Endometrial microvascular endothelial cells (primary cell): ENCODE results near the gene RSF1. TPM values are rescaled to one million over a fixed set of nuclear protein-coding genes. Genes with fewer than 3 reads are reported as not detected.

ENCODE experiments used
- in situ Hi-C: cut with HindIII; loops from 2 replicates; pipeline ENCODE4 v1.10.0; 2017; ENCODE audit warnings: low sequenced_read_pairs, low pct_unique_long_range_greater_than_20kb; ENCODE audit errors: inconsistent ontology term
- total RNA-seq: library from RNA; depleted of rRNA; stranded (reverse); fragments of >200 nt; gene quantifications from one replicate; pipeline ENCODE4 v1.2.3, GENCODE V29; 2015; ENCODE audit errors: inconsistent ontology term

The RSF1 gene
- total RNA-seq, 1 donor from 2014 or later: 8.5 TPM

- in situ Hi-C loops: no loop called here
Measured at GRCh38 chr11:77815459-77815858, 5.1 kb downstream of the RSF1 start.

GRCh38 chr11:77814848-77815247 lies 5.7 kb downstream of the RSF1 start:
- in situ Hi-C loops: no loop called here

GRCh38 chr11:77813256-77813655 lies 7.3 kb downstream of the RSF1 start:
- in situ Hi-C loops: no loop called here

GRCh38 chr11:77806993-77807392 lies 13.5 kb downstream of the RSF1 start:
- in situ Hi-C loops: no loop called here

GRCh38 chr11:77806415-77806814 lies 14.1 kb downstream of the RSF1 start:
- in situ Hi-C loops: no loop called here

- in situ Hi-C loops: no loop called here
Measured at GRCh38 chr11:77801477-77801876, 19.0 kb downstream of the RSF1 start.

- in situ Hi-C loops: no loop called here
Measured at GRCh38 chr11:77800449-77800848, 20.1 kb downstream of the RSF1 start.

- in situ Hi-C loops: no loop called here
Measured at GRCh38 chr11:77799338-77799737, 21.2 kb downstream of the RSF1 start.

GRCh38 chr11:77793972-77794371 lies 26.6 kb downstream of the RSF1 start:
- in situ Hi-C loops: no loop called here

GRCh38 chr11:77791301-77791700 lies 29.2 kb downstream of the RSF1 start:
- in situ Hi-C loops: no loop called here

- in situ Hi-C loops: no loop called here
Measured at GRCh38 chr11:77789731-77790476, 30.6 kb downstream of the RSF1 start.

- in situ Hi-C loops: no loop called here
Measured at GRCh38 chr11:77789061-77789730, 31.3 kb downstream of the RSF1 start.

GRCh38 chr11:77784572-77784971 lies 36.0 kb downstream of the RSF1 start:
- in situ Hi-C loops: no loop called here

- in situ Hi-C loops: no loop called here
Measured at GRCh38 chr11:77783025-77783424, 37.5 kb downstream of the RSF1 start.

GRCh38 chr11:77779935-77780334 lies 40.6 kb downstream of the RSF1 start:
- in situ Hi-C loops: no loop called here

GRCh38 chr11:77778549-77778948 lies 42.0 kb downstream of the RSF1 start:
- in situ Hi-C loops: no loop called here

- in situ Hi-C loops: no loop called here
Measured at GRCh38 chr11:77778118-77778517, 42.4 kb downstream of the RSF1 start.

- in situ Hi-C loops: no loop called here
Measured at GRCh38 chr11:77776455-77776854, 44.1 kb downstream of the RSF1 start.

GRCh38 chr11:77775936-77776335 lies 44.6 kb downstream of the RSF1 start:
- in situ Hi-C loops: no loop called here

- in situ Hi-C loops: no loop called here
Measured at GRCh38 chr11:77771135-77771534, 49.4 kb downstream of the RSF1 start.

GRCh38 chr11:77770629-77771028 lies 49.9 kb downstream of the RSF1 start:
- in situ Hi-C loops: no loop called here
